ENCODE results near the gene IKBKE. TPM values are rescaled to one million over a fixed set of nuclear protein-coding genes. Genes with fewer than 3 reads are reported as not detected.

Gene IKBKE
- total RNA-seq, 2 donors from 2014 or later = 3.6 to 6.1 TPM

DNA sequence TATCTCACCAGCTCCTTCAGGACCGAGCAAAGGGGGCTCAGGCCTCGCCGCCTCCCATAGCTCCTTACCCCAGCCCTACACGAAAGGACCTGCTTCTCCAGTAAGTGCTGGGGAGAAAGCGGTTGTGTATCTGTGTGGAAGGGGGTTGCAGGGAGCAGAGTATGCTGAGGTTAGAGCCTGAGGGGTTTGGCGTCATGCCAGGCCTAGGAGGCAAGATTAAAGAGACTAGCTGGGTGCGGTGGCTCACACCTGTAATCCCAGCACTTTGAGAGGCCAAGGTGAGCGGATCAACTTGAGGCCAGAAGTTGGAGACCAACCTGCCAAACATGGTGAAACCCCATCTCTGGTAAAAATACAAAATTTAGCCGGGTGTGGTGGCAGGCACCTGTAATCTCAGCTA is 23.0 kb downstream of the IKBKE start:
- no peak for DNase-seq (ENCODE audit: low spot score)
- intact Hi-C loops (cut with DNase I) = loop anchor here (10.0 kb wide), 1 partner anchor 482 kb away; the partner anchor contains the start of gene FCAMR
- no peak for TF ChIP-seq CTCF (IDR thresholded peaks at IDR 0.05)
- TF ChIP-seq POLR2AphosphoS5 (IDR thresholded peaks at IDR 0.05) = no peak
- no peak for TF ChIP-seq POLR2A (IDR thresholded peaks at IDR 0.05)
- Histone ChIP-seq H3K27me3 (replicated peaks; ENCODE audit: insufficient read depth) (no peaks in the 10 kb centered on the region), H3K4me1 (replicated peaks) (no peaks in the 10 kb centered on the region), H3K4me3 (no peak overlapping the region), H3K27ac (no peak overlapping the region), H3K9me3 (no peaks in the 10 kb centered on the region), H3K36me3 (no peaks in the 10 kb centered on the region)
- 86% methylated on average over 9 of the region's 9 CpGs for WGBS

GRCh38 chr1:206495011-206495461 is 24.8 kb downstream of the IKBKE start:
- H3K4me1 ChIP-seq (replicated peaks) = no peaks in the 10 kb centered on the region
- no peak for TF ChIP-seq POLR2A (IDR thresholded peaks at IDR 0.05)
- TF ChIP-seq CTCF (IDR thresholded peaks at IDR 0.05) = no peak
- no peak for TF ChIP-seq POLR2AphosphoS5 (IDR thresholded peaks at IDR 0.05)
- WGBS = 66% methylated on average over 6 of the region's 6 CpGs
- no peak for DNase-seq (ENCODE audit: low spot score)
- no peaks in the 10 kb centered on the region for H3K9me3 ChIP-seq
- intact Hi-C loops (cut with DNase I) = loop anchor here (10.0 kb wide), 1 partner anchor 480 kb away; the partner anchor contains the start of gene FCAMR
- H3K4me3 ChIP-seq = no peak overlapping the region
- H3K27me3 ChIP-seq (replicated peaks; ENCODE audit: insufficient read depth) = no peaks in the 10 kb centered on the region
- H3K36me3 ChIP-seq = no peaks in the 10 kb centered on the region
- peak overlapping the region in 1 of 2 donors; percentile 22 for H3K27ac ChIP-seq

DNA sequence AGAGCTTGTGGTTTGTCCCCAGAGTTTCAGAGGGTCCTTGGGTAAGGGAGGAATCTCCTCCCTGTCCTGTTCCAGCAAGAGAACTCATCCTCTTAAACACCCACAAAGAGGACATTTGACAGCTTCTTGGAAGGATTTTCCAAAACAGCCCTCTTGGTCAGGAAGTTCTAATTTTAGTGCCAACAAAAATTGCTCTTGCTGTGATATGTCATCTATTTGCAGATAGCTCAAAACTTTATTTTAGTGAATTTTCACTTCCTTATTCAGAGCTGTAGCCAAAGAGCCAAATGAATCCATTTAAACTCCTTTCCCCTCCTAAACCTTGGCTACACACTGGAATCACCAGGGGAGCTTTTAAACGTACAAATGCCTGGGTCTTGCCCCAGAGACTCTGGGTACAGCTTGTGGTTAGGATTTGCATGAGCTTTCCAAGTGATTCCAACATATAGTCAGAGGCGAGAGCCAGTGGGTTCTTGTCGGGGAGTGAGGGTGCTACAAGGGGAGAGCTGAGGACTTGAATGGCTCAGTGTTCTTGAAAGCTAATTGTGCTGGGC is 25.3 kb downstream of the IKBKE start:
- WGBS = 40% methylated on average over 3 of the region's 3 CpGs
- Histone ChIP-seq H3K4me3 (no peak overlapping the region), H3K4me1 (replicated peaks) (no peaks in the 10 kb centered on the region), H3K9me3 (no peaks in the 10 kb centered on the region), H3K36me3 (no peaks in the 10 kb centered on the region), H3K27me3 (replicated peaks; ENCODE audit: insufficient read depth) (no peaks in the 10 kb centered on the region), H3K27ac (peak overlapping the region in 1 of 2 donors; percentile 22)
- intact Hi-C loops (cut with DNase I) = loop anchor here (10.0 kb wide), 1 partner anchor 479 kb away; the partner anchor contains the start of gene FCAMR
- DNase-seq (ENCODE audit: low spot score) = no peak
- TF ChIP-seq CTCF (IDR thresholded peaks at IDR 0.05) (no peak), POLR2AphosphoS5 (IDR thresholded peaks at IDR 0.05) (no peak), POLR2A (IDR thresholded peaks at IDR 0.05) (no peak)

DNA sequence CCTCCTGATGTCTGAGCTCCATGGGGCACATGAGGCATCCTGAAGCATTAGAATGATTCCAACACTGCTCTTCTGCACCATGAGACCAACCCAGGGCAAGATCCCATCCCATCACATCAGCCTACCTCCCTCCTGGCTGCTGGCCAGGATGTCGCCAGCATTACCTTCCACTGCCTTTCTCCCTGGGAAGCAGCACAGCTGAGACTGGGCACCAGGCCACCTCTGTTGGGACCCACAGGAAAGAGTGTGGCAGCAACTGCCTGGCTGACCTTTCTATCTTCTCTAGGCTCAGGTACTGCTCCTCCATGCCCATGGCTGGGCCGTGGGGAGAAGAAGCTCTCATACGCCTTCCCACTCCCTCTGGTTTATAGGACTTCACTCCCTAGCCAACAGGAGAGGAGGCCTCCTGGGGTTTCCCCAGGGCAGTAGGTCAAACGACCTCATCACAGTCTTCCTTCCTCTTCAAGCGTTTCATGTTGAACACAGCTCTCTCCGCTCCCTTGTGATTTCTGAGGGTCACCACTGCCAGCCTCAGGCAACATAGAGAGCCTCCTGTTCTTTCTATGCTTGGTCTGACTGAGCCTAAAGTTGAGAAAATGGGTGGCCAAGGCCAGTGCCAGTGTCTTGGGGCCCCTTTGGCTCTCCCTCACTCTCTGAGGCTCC is 26.0 kb downstream of the IKBKE start:
- WGBS = 58% methylated on average over 6 of the region's 6 CpGs
- Histone ChIP-seq H3K27ac (no peak overlapping the region), H3K4me1 (replicated peaks) (no peaks in the 10 kb centered on the region), H3K4me3 (no peak overlapping the region), H3K27me3 (replicated peaks; ENCODE audit: insufficient read depth) (no peaks in the 10 kb centered on the region), H3K9me3 (no peaks in the 10 kb centered on the region), H3K36me3 (no peaks in the 10 kb centered on the region)
- TF ChIP-seq CTCF (IDR thresholded peaks at IDR 0.05) (no peak), POLR2AphosphoS5 (IDR thresholded peaks at IDR 0.05) (no peak), POLR2A (IDR thresholded peaks at IDR 0.05) (no peak)
- intact Hi-C loops (cut with DNase I) = loop anchor here (10.0 kb wide), 1 partner anchor 479 kb away; the partner anchor contains the start of gene FCAMR
- DNase-seq (ENCODE audit: low spot score) = no peak

All from prostate gland (tissue), 2 donors.